Naive thymus-derived CD8-positive, alpha-beta T cell (primary cell): ENCODE measurements around the gene KDM2A. TPM values are rescaled to one million over a fixed set of nuclear protein-coding genes. Genes with fewer than 3 reads are reported as not detected.
"Not testable (repeated sequence)": the region's sequence is repeated elsewhere in the genome, so short reads cannot be mapped to it uniquely, and the experiment has no call there.

ENCODE experiments used
- ATAC-seq, 2 donors: fragments of 150-1000 bp; cut with Tn5 transposase in 1 of 2; sonication (Bioruptor Pico), chemical (Tn5 transposase) in 1 of 2; 1 replicate in 1 of 2; 2 replicates in 1 of 2; pipeline ENCODE4 v1.10.0; 2021; ENCODE audit warnings: mild to moderate bottlenecking in 2 of 2, moderate library complexity in 2 of 2
- POLR2A ChIA-PET: fragments of 350-600 bp; sonication (Branson Sonifier 250); formaldehyde crosslinking; loops from one replicate; lab custom pipeline; 2021; ENCODE audit warnings: antibody characterized with exemption; lab: Charles Lee
- DNase-seq, 10 donors: peaks; one replicate each; pipeline versions ENCODE4 v3.0.0 to v3.0.0-alpha.2; 2020 to 2022
- H3K27ac Mint-ChIP-seq, 10 donors: one replicate each; pipeline ENCODE4 v1.8.0; 2020 to 2022; ENCODE audit warnings: mild to moderate bottlenecking in 10 of 10, mixed read lengths in 10 of 10, moderate library complexity in 4 of 10, inconsistent platforms in 1 of 10
- H3K27me3 Mint-ChIP-seq, 5 donors: one replicate each; pipeline ENCODE4 v1.8.0; 2021 to 2022; ENCODE audit warnings: mixed read lengths in 5 of 5
- H3K36me3 Mint-ChIP-seq, 3 donors: one replicate each; pipeline ENCODE4 v1.8.0; 2020 to 2022; ENCODE audit warnings: mixed read lengths in 3 of 3, mild to moderate bottlenecking in 2 of 3, inconsistent platforms in 1 of 3
- H3K4me1 Mint-ChIP-seq, 4 donors: one replicate each; pipeline ENCODE4 v1.8.0; 2021 to 2022; ENCODE audit warnings: mixed read lengths in 4 of 4
- H3K4me3 Mint-ChIP-seq, 10 donors: one replicate each; pipeline ENCODE4 v1.8.0; 2020 to 2022; ENCODE audit warnings: mild to moderate bottlenecking in 10 of 10, mixed read lengths in 10 of 10, moderate library complexity in 6 of 10, inconsistent platforms in 1 of 10
- H3K9me3 Mint-ChIP-seq, 9 donors: one replicate each; pipeline ENCODE4 v1.8.0; 2020 to 2022; ENCODE audit warnings: mixed read lengths in 9 of 9, mild to moderate bottlenecking in 3 of 9, inconsistent platforms in 1 of 9, moderate library complexity in 1 of 9
- polyA plus RNA-seq, 3 donors: library from polyadenylated mRNA; unstranded; fragments of 300-500 nt; fragmentation: Illumina TruSeq; gene quantifications; one replicate each; pipeline ENCODE4 v1.2.3, GENCODE V29; 2021
- total RNA-seq, 8 experiments: library from RNA in 2 of 8; stranded (reverse) in 2 of 8; gene quantifications; one replicate each; pipeline ENCODE4 v1.2.3 and lab custom pipeline; 2021 to 2026

Gene KDM2A
- total and polyA plus RNA-seq, 5 experiments from 2014 or later, result 8.0 to 280 (median 12.9) TPM

- Mint-ChIP-seq H3K27ac (peak overlapping the region in 8 of 10 donors; percentile 35 to 85 (median 66)), H3K4me1 (peaks cover 22 to 50% (median 33%) of the 10 kb centered on the region in 4 donors), H3K27me3 (no peaks in the 10 kb centered on the region), H3K36me3 (peaks cover 0 to 76% (median 9%) of the 10 kb centered on the region in 3 donors), H3K4me3 (peak overlapping the region in 2 of 10 donors; percentile 30 to 42), H3K9me3 (peaks cover 0 to 2% (median 0%) of the 10 kb centered on the region in 9 donors)
- no peak for ATAC-seq
- DNase-seq, result no peak
- POLR2A ChIA-PET, result interaction anchor here (0.6 to 3.8 kb wide), 6 partner anchors 8 to 81 kb away, joined by 3 to 24 read pairs (median 10); partner anchors contain the start of gene GRK2
Observed at GRCh38 chr11:67254798-67255197, 135.7 kb downstream of the KDM2A start.

- H3K36me3 Mint-ChIP-seq, result peaks cover 0 to 70% (median 8%) of the 10 kb centered on the region in 3 donors
- H3K4me1 Mint-ChIP-seq, result peaks cover 22 to 51% (median 33%) of the 10 kb centered on the region in 4 donors
- ATAC-seq (no peak), DNase-seq (no peak)
- peaks cover 0 to 2% (median 0%) of the 10 kb centered on the region in 9 donors for H3K9me3 Mint-ChIP-seq
- H3K27ac Mint-ChIP-seq, result peak overlapping the region in 9 of 10 donors; percentile 19 to 89 (median 63)
- H3K27me3 Mint-ChIP-seq, result no peaks in the 10 kb centered on the region
- POLR2A ChIA-PET, result interaction anchor here (0.6 to 3.8 kb wide), 3 partner anchors 12 to 81 kb away, joined by 3 to 17 read pairs (median 3); partner anchors contain the start of gene GRK2
- no peak overlapping the region for H3K4me3 Mint-ChIP-seq
Observed at GRCh38 chr11:67255353-67255752, 136.3 kb downstream of the KDM2A start.

GRCh38 chr11:67255864-67256263 lies 136.8 kb downstream of the KDM2A start:
- POLR2A ChIA-PET, result interaction anchor here (1.1 to 3.8 kb wide), 2 partner anchors 12 to 15 kb away, joined by 3 to 17 read pairs; partner anchors contain the start of gene GRK2
- DNase-seq, result no peak
- Mint-ChIP-seq H3K27ac (peak overlapping the region in 7 of 10 donors; percentile 19 to 89 (median 73)), H3K4me1 (peaks cover 19 to 50% (median 33%) of the 10 kb centered on the region in 4 donors), H3K4me3 (no peak overlapping the region), H3K9me3 (peaks cover 0 to 2% (median 0%) of the 10 kb centered on the region in 9 donors), H3K27me3 (no peaks in the 10 kb centered on the region), H3K36me3 (peaks cover 0 to 65% (median 8%) of the 10 kb centered on the region in 3 donors)
- ATAC-seq, result no peak

- Mint-ChIP-seq H3K9me3 (peaks cover 0 to 2% (median 0%) of the 10 kb centered on the region in 9 donors), H3K27ac (peak overlapping the region in 7 of 10 donors; percentile 11 to 59 (median 32)), H3K4me1 (peaks cover 18 to 48% (median 35%) of the 10 kb centered on the region in 4 donors), H3K27me3 (no peaks in the 10 kb centered on the region), H3K36me3 (peaks cover 0 to 58% (median 8%) of the 10 kb centered on the region in 3 donors), H3K4me3 (no peak overlapping the region)
- POLR2A ChIA-PET, result interaction anchor here (1.7 to 3.8 kb wide), 2 partner anchors 11 to 16 kb away, joined by 7 to 17 read pairs; partner anchors contain the start of gene GRK2
- ATAC-seq (no peak), DNase-seq (no peak)
Observed at GRCh38 chr11:67256477-67257135, 137.5 kb downstream of the KDM2A start.

GRCh38 chr11:67260406-67260805 lies 141.3 kb downstream of the KDM2A start:
- peaks cover 23 to 44% (median 37%) of the 10 kb centered on the region in 4 donors for H3K4me1 Mint-ChIP-seq
- POLR2A ChIA-PET, result no interaction called here
- peak overlapping the region in 7 of 10 donors; percentile 4 to 56 (median 40) for H3K4me3 Mint-ChIP-seq
- no peaks in the 10 kb centered on the region for H3K27me3 Mint-ChIP-seq
- ATAC-seq (no peak), DNase-seq (no peak)
- peak overlapping the region in 4 of 10 donors; percentile 4 to 56 (median 38) for H3K27ac Mint-ChIP-seq
- H3K9me3 Mint-ChIP-seq, result no peaks in the 10 kb centered on the region
- peaks cover 0 to 20% (median 0%) of the 10 kb centered on the region in 3 donors for H3K36me3 Mint-ChIP-seq

- peaks cover 24 to 50% (median 39%) of the 10 kb centered on the region in 4 donors for H3K4me1 Mint-ChIP-seq
- peak overlapping the region in 9 of 10 donors; percentile 50 to 81 (median 69) for H3K4me3 Mint-ChIP-seq
- not testable (repeated sequence) for H3K9me3 Mint-ChIP-seq, H3K27me3 Mint-ChIP-seq, ATAC-seq
- H3K36me3 Mint-ChIP-seq, result peaks cover 0 to 14% (median 0%) of the 10 kb centered on the region in 3 donors
- DNase-seq, result peak in 1 of 10 donors; percentile 62
- peak overlapping the region in 3 of 10 donors; percentile 48 to 65 (median 52) for H3K27ac Mint-ChIP-seq
- POLR2A ChIA-PET, result interaction anchor here (1.3 to 35.0 kb wide), 6 partner anchors 12 to 115 kb away, joined by 3 to 2293 read pairs (median 19); partner anchors contain the start of genes ANKRD13D, POLD4 and SSH3
Observed at GRCh38 chr11:67260885-67261639, 142.0 kb downstream of the KDM2A start.

GRCh38 chr11:67261640-67261945 lies 142.5 kb downstream of the KDM2A start:
- ATAC-seq (no peak), DNase-seq (peak in 1 of 10 donors; percentile 53)
- no peaks in the 10 kb centered on the region for H3K9me3 Mint-ChIP-seq
- H3K27ac Mint-ChIP-seq, result peak overlapping the region in 1 of 10 donors; percentile 50
- H3K4me1 Mint-ChIP-seq, result peaks cover 24 to 51% (median 39%) of the 10 kb centered on the region in 4 donors
- peak overlapping the region in 5 of 10 donors; percentile 42 to 66 (median 55) for H3K4me3 Mint-ChIP-seq
- H3K36me3 Mint-ChIP-seq, result peaks cover 0 to 10% (median 0%) of the 10 kb centered on the region in 3 donors
- H3K27me3 Mint-ChIP-seq, result no peaks in the 10 kb centered on the region
- POLR2A ChIA-PET, result interaction anchor here (0.6 to 35.0 kb wide), 13 partner anchors 8 to 157 kb away, joined by 3 to 2293 read pairs (median 5); partner anchors contain the start of genes ANKRD13D, POLD4, RAD9A and SSH3

- H3K27me3 Mint-ChIP-seq, result no peaks in the 10 kb centered on the region
- no peak for ATAC-seq
- POLR2A ChIA-PET, result interaction anchor here (0.6 to 35.0 kb wide), 13 partner anchors 9 to 157 kb away, joined by 3 to 2293 read pairs (median 5); partner anchors contain the start of genes ANKRD13D, POLD4, RAD9A and SSH3
Observed at GRCh38 chr11:67261946-67262681, 143.1 kb downstream of the KDM2A start.

GRCh38 chr11:67262731-67263675 lies 143.9 kb downstream of the KDM2A start:
- Mint-ChIP-seq H3K27ac (peak overlapping the region; percentile 53 to 92 (median 77)), H3K36me3 (peaks cover 2 to 9% (median 8%) of the 10 kb centered on the region in 3 donors), H3K4me1 (peaks cover 27 to 51% (median 44%) of the 10 kb centered on the region in 4 donors), H3K27me3 (no peaks in the 10 kb centered on the region), H3K4me3 (peak overlapping the region; percentile 46 to 93 (median 67)), H3K9me3 (no peaks in the 10 kb centered on the region)
- ATAC-seq (peak; percentile 43 to 46), DNase-seq (peak; percentile 39 to 82 (median 68))
- POLR2A ChIA-PET, result interaction anchor here (1.3 to 35.0 kb wide), 8 partner anchors 9 to 129 kb away, joined by 3 to 2293 read pairs (median 17); partner anchors contain the start of genes ANKRD13D, POLD4, RAD9A and SSH3

More at GRCh38 chr11:67261946-67262681, 143.1 kb downstream of the KDM2A start:
- Mint-ChIP-seq H3K9me3 (no peaks in the 10 kb centered on the region), H3K36me3 (peaks cover 0 to 6% (median under 1%) of the 10 kb centered on the region in 3 donors), H3K27ac (peak overlapping the region; percentile 53 to 92 (median 77)), H3K4me3 (peak overlapping the region; percentile 46 to 93 (median 67)), H3K4me1 (peaks cover 22 to 51% (median 39%) of the 10 kb centered on the region in 4 donors)
- peak in 1 of 10 donors; percentile 59 for DNase-seq

GRCh38 chr11:67264260-67264659 lies 145.2 kb downstream of the KDM2A start:
- Mint-ChIP-seq H3K9me3 (no peaks in the 10 kb centered on the region), H3K36me3 (peaks cover 4 to 17% (median 12%) of the 10 kb centered on the region in 3 donors), H3K27me3 (no peaks in the 10 kb centered on the region), H3K4me3 (peak overlapping the region in 9 of 10 donors; percentile 36 to 98 (median 63)), H3K27ac (peak overlapping the region in 7 of 10 donors; percentile 49 to 90 (median 82)), H3K4me1 (peaks cover 27 to 58% (median 53%) of the 10 kb centered on the region in 4 donors)
- POLR2A ChIA-PET, result interaction anchor here (0.8 to 35.0 kb wide), 3 partner anchors 24 to 89 kb away, joined by 3 to 2293 read pairs (median 30); partner anchors contain the start of genes ANKRD13D and SSH3
- ATAC-seq, result no peak
- peak in 1 of 10 donors; percentile 18 for DNase-seq
